T-helper 2 cell treated with Interferon-gamma antibody and Interleukin-4, amounts not matched to agents 5 μg/mL and 100 μg/mL, for 36 hours (primary cell): ENCODE results near the gene NDEL1.

Experiments
- DNase-seq: peaks from one replicate; pipeline ENCODE4 v3.0.0; 2021; ENCODE audit warnings: low spot score
- H3K27ac Mint-ChIP-seq: one replicate; pipeline ENCODE4 v1.8.0; 2021; ENCODE audit warnings: mild to moderate bottlenecking, mixed read lengths
- H3K27me3 Mint-ChIP-seq: one replicate; pipeline ENCODE4 v1.8.0; 2021; ENCODE audit warnings: low read depth, mixed read lengths
- H3K36me3 Mint-ChIP-seq: one replicate; pipeline ENCODE4 v1.8.0; 2021; ENCODE audit warnings: low read depth, mixed read lengths
- H3K4me1 Mint-ChIP-seq: one replicate; pipeline ENCODE4 v1.8.0; 2021; ENCODE audit warnings: low read depth, mixed read lengths
- H3K4me3 Mint-ChIP-seq: one replicate; pipeline ENCODE4 v1.8.0; 2022; ENCODE audit warnings: mild to moderate bottlenecking, moderate library complexity, mixed read lengths
- H3K9me3 Mint-ChIP-seq: one replicate; pipeline ENCODE4 v1.8.0; 2021; ENCODE audit warnings: mixed read lengths

NDEL1 gene

DNA sequence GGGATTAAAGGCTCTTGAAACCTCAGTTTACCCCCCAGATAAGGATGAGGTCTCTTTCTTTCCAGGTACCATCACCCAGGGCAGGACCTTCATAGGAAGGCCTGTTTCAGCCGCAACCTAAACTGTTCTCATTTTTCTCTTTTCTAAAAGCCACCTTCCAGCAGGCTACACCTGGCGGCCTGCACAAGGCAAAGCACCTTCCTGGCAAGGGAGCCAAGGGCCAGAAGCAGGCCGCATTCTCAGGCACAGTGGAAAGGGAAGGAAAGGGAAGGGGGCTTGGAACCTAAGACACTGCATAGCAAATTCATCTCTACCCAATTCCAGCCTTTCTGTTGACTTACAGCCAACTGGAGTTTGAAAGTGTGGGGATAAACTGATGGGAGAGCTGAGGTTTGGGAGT is 8.9 kb upstream of the NDEL1 start:
- no peak overlapping the region for H3K4me3 Mint-ChIP-seq
- H3K9me3 Mint-ChIP-seq: no peaks in the 10 kb centered on the region
- H3K36me3 Mint-ChIP-seq: no peaks in the 10 kb centered on the region
- DNase-seq: no peak
- H3K27ac Mint-ChIP-seq: no peak overlapping the region
- no peaks in the 10 kb centered on the region for H3K4me1 Mint-ChIP-seq
- peaks cover 20% of the 10 kb centered on the region for H3K27me3 Mint-ChIP-seq

DNA sequence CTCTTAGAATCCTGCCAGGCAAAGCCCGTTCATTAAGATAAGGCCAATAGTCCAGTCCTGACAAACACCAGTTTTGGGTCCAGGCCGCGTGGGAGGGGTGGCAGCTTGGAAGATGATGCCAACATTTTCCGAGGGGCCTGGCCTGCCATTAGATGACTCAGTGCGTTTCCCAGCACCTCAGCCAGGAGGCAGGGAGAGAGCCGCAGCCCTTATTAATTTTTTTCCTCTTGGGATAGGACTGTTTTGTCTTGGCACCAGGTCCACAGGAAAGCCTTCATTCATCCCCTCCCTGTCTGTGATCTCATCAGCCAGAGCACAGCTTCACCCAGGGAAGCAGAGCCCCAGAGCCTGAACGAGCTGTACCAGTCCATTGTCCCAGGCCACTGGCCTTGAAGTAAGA is 4.7 kb upstream of the NDEL1 start:
- H3K4me1 Mint-ChIP-seq: peaks cover 3% of the 10 kb centered on the region
- peaks cover 4% of the 10 kb centered on the region for H3K27me3 Mint-ChIP-seq
- no peak overlapping the region for H3K4me3 Mint-ChIP-seq
- DNase-seq: no peak
- H3K9me3 Mint-ChIP-seq: no peaks in the 10 kb centered on the region
- H3K27ac Mint-ChIP-seq: no peak overlapping the region
- H3K36me3 Mint-ChIP-seq: no peaks in the 10 kb centered on the region

DNA sequence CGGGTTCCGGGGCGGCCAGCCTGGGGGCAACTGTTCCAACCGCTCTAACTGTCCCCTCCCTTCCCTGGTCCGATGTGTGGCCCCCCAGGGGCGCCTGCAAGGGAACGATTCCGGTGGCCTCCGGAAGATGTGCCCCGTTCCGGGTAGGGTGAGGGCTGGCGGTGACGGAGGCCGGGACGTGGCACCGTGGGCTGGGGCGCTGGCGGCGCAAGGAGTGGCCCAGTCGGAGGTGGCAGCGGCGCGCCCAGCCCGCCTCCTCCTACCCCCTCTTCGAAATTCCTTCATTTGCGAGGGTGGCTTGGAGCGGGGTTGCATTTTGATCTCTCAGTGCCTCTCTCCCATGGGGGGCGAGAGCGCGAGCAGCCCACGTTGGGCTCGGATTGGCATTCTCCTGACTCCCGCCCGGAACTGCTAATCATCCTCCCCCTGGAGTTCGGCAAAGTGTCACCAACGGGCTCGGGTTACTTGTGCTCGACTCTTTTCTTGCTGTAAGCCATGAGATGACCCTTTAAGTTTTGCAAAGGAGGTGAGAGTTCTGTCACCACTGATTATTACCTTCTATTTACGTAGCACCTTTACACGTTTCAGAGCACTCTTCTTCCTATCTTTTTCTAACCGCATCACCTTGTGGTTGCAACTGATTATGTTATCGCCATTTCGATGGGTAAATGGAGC is 622 bp downstream of the NDEL1 start:
- peak; percentile 69 for DNase-seq
- Mint-ChIP-seq H3K4me3 (peak overlapping the region; percentile 94), H3K9me3 (no peaks in the 10 kb centered on the region), H3K27ac (peak overlapping the region; percentile 98), H3K4me1 (peaks cover 30% of the 10 kb centered on the region), H3K36me3 (peaks cover 23% of the 10 kb centered on the region), H3K27me3 (no peaks in the 10 kb centered on the region)

DNA sequence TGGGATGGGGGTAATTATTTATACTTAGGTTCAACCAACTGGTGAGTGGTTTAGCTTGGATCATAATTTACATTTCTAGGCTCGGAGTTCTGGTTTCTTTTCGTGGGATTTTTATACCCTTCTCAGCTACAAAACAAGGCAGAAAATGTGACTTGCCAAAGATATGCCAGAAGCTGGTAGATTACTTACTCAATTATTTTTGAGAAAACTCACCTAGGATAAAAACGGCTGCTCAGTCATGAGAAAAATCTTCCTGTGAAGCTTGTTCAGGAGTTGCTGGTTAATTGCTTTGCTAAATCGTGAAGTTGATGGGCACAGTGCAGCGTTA is 1.1 kb downstream of the NDEL1 start:
- Mint-ChIP-seq H3K27ac (peak overlapping the region; percentile 98), H3K4me1 (peaks cover 34% of the 10 kb centered on the region), H3K9me3 (no peaks in the 10 kb centered on the region), H3K4me3 (peak overlapping the region; percentile 94), H3K27me3 (no peaks in the 10 kb centered on the region), H3K36me3 (peaks cover 23% of the 10 kb centered on the region)
- no peak for DNase-seq

DNA sequence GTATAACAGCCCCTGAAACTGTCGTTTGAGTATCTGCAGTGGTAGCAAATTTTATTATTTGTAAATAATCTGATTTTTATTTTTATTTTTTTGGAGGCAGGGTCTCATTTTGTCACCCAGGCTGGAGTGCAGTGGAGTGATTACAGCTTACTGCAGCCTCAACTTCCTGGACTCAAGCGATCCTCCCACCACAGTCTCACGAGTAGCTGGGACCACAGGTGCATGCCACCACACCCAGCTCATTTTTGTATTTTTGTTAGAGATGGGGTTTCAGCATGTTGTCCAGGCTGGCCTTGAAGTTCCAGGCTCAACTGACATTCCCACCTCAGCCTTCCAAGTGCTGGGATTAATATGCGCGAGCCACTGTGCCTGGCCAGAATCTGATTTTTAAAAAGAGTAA is 2.8 kb downstream of the NDEL1 start:
- no peak for DNase-seq
- Mint-ChIP-seq H3K4me3 (no peak overlapping the region), H3K4me1 (peaks cover 40% of the 10 kb centered on the region), H3K27me3 (no peaks in the 10 kb centered on the region), H3K9me3 (no peaks in the 10 kb centered on the region), H3K27ac (no peak overlapping the region), H3K36me3 (peaks cover 25% of the 10 kb centered on the region)

DNA sequence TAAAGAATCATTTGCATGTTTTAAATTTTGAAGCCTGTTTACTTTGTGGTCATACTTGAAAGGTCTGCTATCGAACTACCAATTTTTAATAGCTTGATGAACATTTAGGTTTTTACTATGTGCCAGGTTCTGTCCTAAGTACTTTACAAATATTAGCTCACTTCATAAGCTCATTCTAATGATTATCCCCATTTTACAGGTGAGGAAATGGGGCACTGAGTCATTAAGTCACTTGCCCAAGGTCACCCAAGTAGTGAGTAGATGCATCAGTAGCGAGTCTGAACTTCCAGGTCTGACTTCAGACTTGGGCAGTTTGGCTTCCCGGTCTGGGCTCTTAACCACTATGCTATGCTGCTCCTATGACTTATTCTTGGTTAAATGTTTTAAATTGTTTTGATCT is 4.0 kb downstream of the NDEL1 start:
- Mint-ChIP-seq H3K36me3 (peaks cover 31% of the 10 kb centered on the region), H3K4me1 (peaks cover 46% of the 10 kb centered on the region)

DNA sequence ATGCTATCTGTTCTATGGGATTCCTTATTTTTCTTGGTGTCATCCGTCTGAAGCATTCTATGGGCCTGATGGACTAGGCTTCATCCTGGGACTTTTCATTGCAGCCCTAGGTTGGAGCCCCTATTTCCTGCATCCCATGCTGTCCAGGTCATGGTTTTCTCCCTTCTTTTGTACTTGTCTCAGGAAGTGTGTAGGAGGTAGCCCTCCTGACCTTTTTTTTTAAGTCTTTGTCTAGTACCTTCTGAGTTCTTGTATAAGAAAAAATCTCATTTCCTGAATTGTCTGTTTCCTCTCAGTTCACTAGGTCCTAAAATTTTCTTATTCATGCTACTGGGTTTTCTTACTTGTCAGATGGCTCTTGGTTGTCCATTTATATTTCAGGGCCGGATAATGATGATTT is 6.0 kb downstream of the NDEL1 start:
- H3K36me3 Mint-ChIP-seq: peaks cover 37% of the 10 kb centered on the region
- H3K27me3 Mint-ChIP-seq: no peaks in the 10 kb centered on the region
- peaks cover 40% of the 10 kb centered on the region for H3K4me1 Mint-ChIP-seq
- no peak for DNase-seq
- peak overlapping the region; percentile 29 for H3K27ac Mint-ChIP-seq
- no peaks in the 10 kb centered on the region for H3K9me3 Mint-ChIP-seq
- H3K4me3 Mint-ChIP-seq: peak overlapping the region; percentile 10

More for the DNA sequence above, 4.0 kb downstream of the NDEL1 start:
- no peaks in the 10 kb centered on the region for H3K9me3 Mint-ChIP-seq
- DNase-seq: no peak
- no peaks in the 10 kb centered on the region for H3K27me3 Mint-ChIP-seq
- H3K4me3 Mint-ChIP-seq: no peak overlapping the region
- no peak overlapping the region for H3K27ac Mint-ChIP-seq

DNA sequence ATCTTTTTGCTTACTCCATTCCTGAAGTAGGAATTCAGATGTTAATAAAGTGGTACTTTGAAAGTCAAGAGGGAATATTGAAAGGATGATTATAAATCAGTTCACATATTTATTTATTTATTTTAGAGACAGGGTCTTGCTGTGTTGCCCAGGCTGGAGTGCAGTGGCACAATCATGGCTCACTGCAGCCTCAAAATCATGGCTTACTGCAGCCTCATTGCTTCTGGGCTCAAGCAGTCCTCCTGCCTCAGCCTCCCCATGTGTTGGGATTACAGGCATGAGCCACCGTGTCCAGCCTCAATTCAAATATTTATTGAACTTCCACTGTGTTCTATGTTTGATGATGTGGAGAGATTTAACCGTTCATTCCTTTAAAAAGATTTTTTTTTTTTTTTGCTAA is 6.6 kb downstream of the NDEL1 start:
- Mint-ChIP-seq H3K27ac (no peak overlapping the region), H3K36me3 (peaks cover 38% of the 10 kb centered on the region), H3K27me3 (no peaks in the 10 kb centered on the region), H3K4me1 (peaks cover 37% of the 10 kb centered on the region), H3K9me3 (no peaks in the 10 kb centered on the region), H3K4me3 (no peak overlapping the region)
- DNase-seq: no peak

DNA sequence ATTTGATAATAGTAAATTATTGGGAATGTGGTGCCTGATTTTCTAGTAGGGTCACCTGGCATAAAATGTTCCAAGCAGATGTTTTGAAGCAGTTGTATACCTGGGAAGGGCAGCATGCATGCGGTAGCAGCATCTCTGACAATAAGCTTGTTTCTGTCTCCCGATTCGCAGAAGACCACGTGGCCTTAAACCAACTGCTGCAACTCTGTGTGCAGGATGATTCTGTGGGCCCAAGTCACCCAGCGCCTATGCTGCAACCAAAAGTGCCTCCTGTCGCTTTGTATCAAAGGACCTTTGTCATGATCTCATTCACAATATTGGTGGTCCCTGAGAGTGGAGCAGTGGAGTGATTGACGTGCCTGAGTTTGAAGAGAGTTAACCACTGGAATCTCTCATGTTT is 8.1 kb downstream of the NDEL1 start:
- Mint-ChIP-seq H3K9me3 (no peaks in the 10 kb centered on the region), H3K36me3 (peaks cover 43% of the 10 kb centered on the region), H3K27ac (no peak overlapping the region), H3K4me1 (peaks cover 35% of the 10 kb centered on the region), H3K27me3 (no peaks in the 10 kb centered on the region), H3K4me3 (no peak overlapping the region)
- no peak for DNase-seq

DNA sequence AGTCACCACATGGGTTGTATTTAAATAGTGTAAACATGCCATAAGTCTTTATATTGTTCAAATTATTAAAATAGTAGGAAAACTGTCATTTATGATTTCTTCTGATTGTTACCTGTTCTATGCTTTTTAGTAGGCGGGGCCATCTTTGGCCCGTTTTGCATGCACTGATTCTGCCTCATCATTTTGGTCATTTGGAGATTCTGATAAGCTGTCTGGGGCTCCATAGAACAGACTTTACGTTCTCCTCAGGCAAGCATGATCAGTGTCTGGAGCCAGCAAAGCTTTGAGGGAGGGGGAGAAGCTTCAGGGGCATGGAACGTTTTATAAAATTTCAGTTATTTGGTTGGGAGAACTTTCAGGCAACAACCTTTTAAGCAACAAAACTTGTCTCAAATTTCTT is 8.8 kb downstream of the NDEL1 start:
- Mint-ChIP-seq H3K4me1 (peaks cover 35% of the 10 kb centered on the region), H3K9me3 (no peaks in the 10 kb centered on the region), H3K36me3 (peaks cover 44% of the 10 kb centered on the region), H3K27ac (no peak overlapping the region), H3K27me3 (no peaks in the 10 kb centered on the region), H3K4me3 (no peak overlapping the region)
- no peak for DNase-seq

DNA sequence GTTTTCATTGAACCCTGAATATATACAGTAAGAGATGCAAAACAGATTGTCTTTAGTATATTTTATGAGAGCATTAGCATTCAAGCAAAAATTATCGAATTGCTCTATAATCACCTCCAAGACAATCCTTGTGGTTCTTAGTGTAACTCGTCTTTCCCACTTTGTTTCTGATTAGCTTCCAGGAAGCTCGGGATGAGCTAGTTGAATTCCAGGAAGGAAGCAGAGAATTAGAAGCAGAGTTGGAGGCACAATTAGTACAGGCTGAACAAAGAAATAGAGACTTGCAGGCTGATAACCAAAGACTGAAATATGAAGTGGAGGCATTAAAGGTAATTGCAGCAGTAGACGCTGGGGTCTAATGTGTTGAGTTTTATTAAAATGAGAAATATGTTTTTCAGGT is 9.9 kb downstream of the NDEL1 start:
- Mint-ChIP-seq H3K4me3 (no peak overlapping the region), H3K27me3 (no peaks in the 10 kb centered on the region), H3K9me3 (no peaks in the 10 kb centered on the region), H3K4me1 (peaks cover 31% of the 10 kb centered on the region), H3K36me3 (peaks cover 44% of the 10 kb centered on the region), H3K27ac (no peak overlapping the region)
- DNase-seq: no peak

DNA sequence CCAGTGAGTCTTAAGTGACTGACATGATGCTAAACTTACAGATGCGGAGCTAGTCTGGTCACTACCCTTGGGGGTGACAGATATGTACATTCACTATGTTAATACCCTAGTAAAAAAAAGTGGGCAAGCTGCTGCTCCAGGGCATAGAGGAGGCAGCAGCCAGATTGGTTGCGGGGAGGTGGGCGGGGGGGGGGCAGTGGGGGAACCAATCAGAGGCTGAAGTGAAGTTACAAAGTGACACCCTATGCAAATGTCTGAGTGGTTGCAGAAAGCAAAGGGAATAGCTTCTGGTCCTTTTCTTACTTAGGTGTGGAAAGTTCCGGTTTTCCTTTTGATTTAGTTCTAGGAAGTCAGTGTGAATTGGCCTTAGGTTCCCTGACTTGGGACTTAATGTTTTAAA is 12.1 kb downstream of the NDEL1 start:
- no peak for DNase-seq
- Mint-ChIP-seq H3K27me3 (no peaks in the 10 kb centered on the region), H3K36me3 (peaks cover 56% of the 10 kb centered on the region), H3K4me1 (peaks cover 18% of the 10 kb centered on the region), H3K27ac (no peak overlapping the region), H3K4me3 (no peak overlapping the region), H3K9me3 (no peaks in the 10 kb centered on the region)

DNA sequence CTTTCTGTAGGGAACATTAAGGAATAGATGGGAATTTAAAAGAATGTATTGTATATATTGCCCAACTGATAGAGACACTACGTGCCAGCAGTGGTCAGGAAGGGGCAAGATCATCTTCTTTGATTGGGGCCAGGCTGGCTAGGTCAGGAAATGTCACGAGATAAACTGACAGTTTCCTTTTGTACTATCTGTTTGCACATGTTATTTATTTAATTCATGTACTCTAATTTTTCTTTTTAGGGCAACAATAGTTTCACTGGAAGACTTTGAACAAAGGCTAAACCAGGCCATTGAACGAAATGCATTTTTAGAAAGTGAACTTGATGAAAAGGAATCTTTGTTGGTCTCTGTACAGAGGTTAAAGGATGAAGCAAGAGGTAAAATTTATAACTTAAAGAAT is 12.6 kb downstream of the NDEL1 start:
- H3K4me3 Mint-ChIP-seq: no peak overlapping the region
- H3K27me3 Mint-ChIP-seq: no peaks in the 10 kb centered on the region
- no peak for DNase-seq
- no peaks in the 10 kb centered on the region for H3K9me3 Mint-ChIP-seq
- H3K36me3 Mint-ChIP-seq: peaks cover 60% of the 10 kb centered on the region
- H3K4me1 Mint-ChIP-seq: peaks cover 17% of the 10 kb centered on the region
- H3K27ac Mint-ChIP-seq: no peak overlapping the region

DNA sequence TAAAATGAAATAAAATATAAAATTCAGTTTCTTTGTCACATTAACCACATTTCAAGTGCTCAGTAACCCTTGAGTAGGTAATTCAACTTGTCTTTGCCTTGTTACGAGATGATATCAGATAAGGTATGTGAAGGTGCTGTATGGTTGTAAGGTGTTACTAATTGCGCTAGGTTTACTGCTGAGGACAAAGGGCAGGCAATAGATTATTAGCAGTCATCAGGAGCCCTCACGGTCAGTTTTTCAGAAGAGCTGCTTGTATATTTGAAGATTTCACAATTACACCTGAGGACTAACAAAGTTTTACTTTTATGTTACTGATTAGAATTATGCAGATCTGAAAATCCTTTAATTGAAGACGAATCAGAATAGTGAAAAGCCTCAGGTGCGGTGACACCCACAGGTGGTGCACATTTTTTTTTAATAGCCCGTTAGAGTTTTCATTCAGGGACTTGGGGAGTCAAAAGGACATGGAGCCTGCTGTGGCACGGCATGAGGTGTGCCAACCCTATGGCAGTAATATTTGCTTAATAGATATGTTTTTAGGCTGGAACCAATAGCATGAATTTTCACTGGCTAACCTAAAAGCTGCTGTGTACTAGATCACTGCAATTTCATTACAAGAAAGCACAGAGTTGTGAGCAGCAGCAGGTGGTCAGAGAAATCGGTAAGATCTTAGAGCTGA is 16.4 kb downstream of the NDEL1 start:
- no peaks in the 10 kb centered on the region for H3K9me3 Mint-ChIP-seq
- H3K27me3 Mint-ChIP-seq: no peaks in the 10 kb centered on the region
- no peak overlapping the region for H3K4me3 Mint-ChIP-seq
- no peak overlapping the region for H3K27ac Mint-ChIP-seq
- peaks cover 21% of the 10 kb centered on the region for H3K4me1 Mint-ChIP-seq
- H3K36me3 Mint-ChIP-seq: peaks cover 60% of the 10 kb centered on the region
- no peak for DNase-seq

DNA sequence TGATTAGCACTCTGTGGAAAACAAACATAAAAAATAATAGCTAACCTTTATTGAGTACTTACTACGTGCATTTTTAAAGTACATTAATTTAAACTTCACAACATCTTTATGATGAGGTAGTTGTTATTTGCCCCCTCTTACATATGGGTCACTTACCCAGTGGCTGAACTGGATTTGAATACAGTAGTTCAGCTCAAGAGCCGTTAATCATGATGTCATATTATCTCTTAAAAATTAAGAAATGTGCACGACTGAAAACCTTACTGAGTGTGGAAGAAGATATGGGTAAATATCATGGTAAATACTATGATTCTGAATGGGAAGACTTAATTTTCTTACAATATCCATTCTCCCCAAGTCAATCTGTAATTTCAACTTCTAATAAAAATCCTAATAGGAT is 17.6 kb downstream of the NDEL1 start:
- Mint-ChIP-seq H3K9me3 (no peaks in the 10 kb centered on the region), H3K4me1 (peaks cover 14% of the 10 kb centered on the region), H3K4me3 (no peak overlapping the region), H3K36me3 (peaks cover 63% of the 10 kb centered on the region), H3K27me3 (no peaks in the 10 kb centered on the region), H3K27ac (no peak overlapping the region)
- no peak for DNase-seq
